ENCODE results near the gene CCDC201. TPM values are rescaled to one million over a fixed set of nuclear protein-coding genes. Genes with fewer than 3 reads are reported as not detected.
"Not testable (repeated sequence)": the region's sequence is repeated elsewhere in the genome, so short reads cannot be mapped to it uniquely, and the experiment has no call there.

CCDC201 gene
- total RNA-seq, 1 donor from 2014 or later = not detected

- DNase-seq (ENCODE audit: low read depth in 2 of 2) = not testable (repeated sequence)
These were observed 55.0 kb downstream of the CCDC201 start for GRCh38 chr7:45817913-45818312.

- DNase-seq (ENCODE audit: low read depth in 2 of 2) = not testable (repeated sequence)
These were observed 55.9 kb downstream of the CCDC201 start for GRCh38 chr7:45817016-45817415.

- not testable (repeated sequence) for DNase-seq (ENCODE audit: low read depth in 2 of 2)
These were observed 58.4 kb downstream of the CCDC201 start for GRCh38 chr7:45814216-45815118.

GRCh38 chr7:45813771-45814170 lies 59.1 kb downstream of the CCDC201 start:
- not testable (repeated sequence) for DNase-seq (ENCODE audit: low read depth in 2 of 2)

DNA sequence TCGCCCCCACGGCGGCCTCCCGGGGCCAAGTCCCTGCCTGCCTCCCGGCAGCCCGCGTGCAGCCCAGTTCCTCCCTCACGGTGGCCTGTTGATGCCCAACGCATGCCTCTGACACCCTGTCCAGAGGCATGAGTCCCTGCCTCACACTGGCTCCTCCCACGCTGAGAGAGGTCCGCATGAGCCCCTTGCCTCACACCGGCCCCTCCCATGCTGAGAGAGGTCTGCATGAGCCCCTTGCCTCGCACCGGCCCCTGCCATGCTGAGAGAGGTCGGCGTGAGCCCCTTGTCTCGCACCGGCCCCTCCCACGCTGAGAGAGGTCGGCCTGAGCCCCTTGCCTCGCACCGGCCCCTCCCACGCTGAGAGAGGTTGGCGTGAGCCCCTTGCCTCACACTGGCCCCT lies 59.9 kb downstream of the CCDC201 start:
- no peak for DNase-seq (ENCODE audit: low read depth in 2 of 2)

DNA sequence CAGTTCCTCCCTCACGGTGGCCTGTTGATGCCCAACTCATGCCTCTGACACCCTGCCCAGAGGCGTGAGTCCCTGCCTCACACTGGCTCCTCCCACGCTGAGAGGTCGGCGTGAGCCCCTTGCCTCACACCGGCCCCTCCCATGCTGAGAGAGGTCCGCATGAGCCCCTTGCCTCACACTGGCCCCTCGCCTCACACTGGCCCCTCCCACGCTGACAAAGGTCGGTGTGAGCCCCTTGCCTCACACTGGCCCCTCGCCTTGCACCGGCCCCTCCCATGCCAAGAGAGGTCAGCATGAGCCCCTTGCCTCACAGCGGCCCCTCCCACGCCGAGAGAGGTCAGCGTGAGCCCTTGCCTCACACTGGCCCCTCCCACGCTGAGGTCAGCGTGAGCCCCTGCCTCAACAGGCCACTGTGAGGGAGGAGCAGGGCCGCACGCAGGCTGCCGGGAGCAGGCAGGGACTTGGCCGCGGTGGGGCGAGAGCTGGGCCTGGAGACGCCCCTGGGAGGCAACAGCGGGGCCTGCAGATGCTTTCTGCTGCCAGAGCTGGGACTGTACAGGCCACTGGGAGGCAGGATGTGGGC lies 61.1 kb downstream of the CCDC201 start:
- not testable (repeated sequence) for DNase-seq (ENCODE audit: low read depth in 2 of 2)

DNA sequence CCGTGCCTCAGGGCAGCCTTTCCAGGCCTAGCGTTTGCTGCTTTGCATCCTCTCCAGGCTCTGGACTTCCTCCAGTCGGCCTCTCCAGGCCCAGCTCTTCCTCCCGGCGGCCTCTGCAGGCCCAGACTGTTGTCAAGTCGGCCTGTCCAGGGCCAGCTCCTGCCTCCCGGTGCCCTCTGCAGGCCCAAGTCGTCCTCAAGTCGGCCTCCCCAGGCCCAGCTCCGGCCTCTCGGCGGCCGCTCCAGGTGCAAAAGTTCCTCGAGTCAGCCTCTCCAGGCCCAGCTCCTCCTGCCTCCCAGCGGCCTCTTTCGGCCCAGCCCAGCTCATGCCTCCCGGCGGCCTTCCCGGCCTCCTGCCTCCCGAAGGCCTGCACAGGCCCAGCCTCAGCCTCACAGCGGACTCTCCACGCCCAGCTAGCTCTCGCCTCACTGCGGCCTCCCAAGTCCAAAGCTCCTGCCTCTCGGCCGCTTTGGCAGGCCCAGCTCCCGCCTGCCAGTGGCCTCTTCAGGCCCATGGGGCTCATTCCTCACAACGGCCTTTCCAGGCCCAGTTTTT lies 62.4 kb downstream of the CCDC201 start:
- not testable (repeated sequence) for DNase-seq (ENCODE audit: low read depth in 2 of 2)

Other genes starting within 250 kb of the CCDC201 start
- 0.20 TPM in 1 of 2 replicates, not detected in the other for gene IGFBP1, start 15.4 kb upstream of the CCDC201 start, total RNA-seq
- gene IGFBP3, start 48.2 kb upstream of the CCDC201 start, total RNA-seq = 1.5 and 2.4 TPM in 2 replicates

Measured in lung microvascular endothelial cell (primary cell).